ENCODE results near the gene DNAH17. TPM values are rescaled to one million over a fixed set of nuclear protein-coding genes. Genes with fewer than 3 reads are reported as not detected.

DNAH17 gene
- total and polyA plus RNA-seq, 2 of the 13 experiments (the other 11 are each of a cell fraction or from before 2014, with no cell fraction given) = 0.86 to 1.6 TPM

- TF ChIP-seq, protein P1, sequence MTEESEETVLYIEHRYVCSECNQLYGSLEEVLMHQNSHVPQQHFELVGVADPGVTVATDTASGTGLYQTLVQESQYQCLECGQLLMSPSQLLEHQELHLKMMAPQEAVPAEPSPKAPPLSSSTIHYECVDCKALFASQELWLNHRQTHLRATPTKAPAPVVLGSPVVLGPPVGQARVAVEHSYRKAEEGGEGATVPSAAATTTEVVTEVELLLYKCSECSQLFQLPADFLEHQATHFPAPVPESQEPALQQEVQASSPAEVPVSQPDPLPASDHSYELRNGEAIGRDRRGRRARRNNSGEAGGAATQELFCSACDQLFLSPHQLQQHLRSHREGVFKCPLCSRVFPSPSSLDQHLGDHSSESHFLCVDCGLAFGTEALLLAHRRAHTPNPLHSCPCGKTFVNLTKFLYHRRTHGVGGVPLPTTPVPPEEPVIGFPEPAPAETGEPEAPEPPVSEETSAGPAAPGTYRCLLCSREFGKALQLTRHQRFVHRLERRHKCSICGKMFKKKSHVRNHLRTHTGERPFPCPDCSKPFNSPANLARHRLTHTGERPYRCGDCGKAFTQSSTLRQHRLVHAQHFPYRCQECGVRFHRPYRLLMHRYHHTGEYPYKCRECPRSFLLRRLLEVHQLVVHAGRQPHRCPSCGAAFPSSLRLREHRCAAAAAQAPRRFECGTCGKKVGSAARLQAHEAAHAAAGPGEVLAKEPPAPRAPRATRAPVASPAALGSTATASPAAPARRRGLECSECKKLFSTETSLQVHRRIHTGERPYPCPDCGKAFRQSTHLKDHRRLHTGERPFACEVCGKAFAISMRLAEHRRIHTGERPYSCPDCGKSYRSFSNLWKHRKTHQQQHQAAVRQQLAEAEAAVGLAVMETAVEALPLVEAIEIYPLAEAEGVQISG (CRISPR knock-in tag; IDR thresholded peaks at IDR 0.05) = peak; percentile 35; the same call in 1 of the 2 replicates
- TF ChIP-seq ZNF790 (CRISPR knock-in tag; IDR thresholded peaks at IDR 0.05; ENCODE audit: borderline replicate concordance) (0 out of 2 replicates have a peak, but pooled peaks have one; percentile 48), ZBTB20 (CRISPR knock-in tag; IDR thresholded peaks at IDR 0.05; ENCODE audit: borderline replicate concordance, low read depth) (0 out of 2 replicates have a peak, but pooled peaks have one; percentile 29), ZNF788 (CRISPR knock-in tag; IDR thresholded peaks at IDR 0.05; ENCODE audit: borderline replicate concordance) (no peak), ZNF503 (CRISPR knock-in tag; IDR thresholded peaks at IDR 0.05) (no peak; the same call in 1 of the 2 replicates), YY1 (IDR thresholded peaks at IDR 0.05; ENCODE audit: insufficient read depth, insufficient replicate concordance, low read depth, low read length) (no peak), ZSCAN22 (CRISPR knock-in tag; IDR thresholded peaks at IDR 0.05) (no peak), ATF7 (IDR thresholded peaks at IDR 0.05) (no peak), ATF7 (CRISPR knock-in tag; IDR thresholded peaks at IDR 0.05) (no peak), RCOR2 (CRISPR knock-in tag; IDR thresholded peaks at IDR 0.05) (no peak), REXO4 (CRISPR knock-in tag; IDR thresholded peaks at IDR 0.05; ENCODE audit: borderline replicate concordance) (no peak), ZFX (CRISPR knock-in tag; IDR thresholded peaks at IDR 0.05; ENCODE audit: low read depth) (no peak), TRIM24 (CRISPR knock-in tag; IDR thresholded peaks at IDR 0.05) (no peak), PCBP2 (optimal IDR thresholded peaks at IDR 0.05; ENCODE audit: low read depth, low read length, poor library complexity, severe bottlenecking) (no peak)
- TF ChIP-seq, protein P2, sequence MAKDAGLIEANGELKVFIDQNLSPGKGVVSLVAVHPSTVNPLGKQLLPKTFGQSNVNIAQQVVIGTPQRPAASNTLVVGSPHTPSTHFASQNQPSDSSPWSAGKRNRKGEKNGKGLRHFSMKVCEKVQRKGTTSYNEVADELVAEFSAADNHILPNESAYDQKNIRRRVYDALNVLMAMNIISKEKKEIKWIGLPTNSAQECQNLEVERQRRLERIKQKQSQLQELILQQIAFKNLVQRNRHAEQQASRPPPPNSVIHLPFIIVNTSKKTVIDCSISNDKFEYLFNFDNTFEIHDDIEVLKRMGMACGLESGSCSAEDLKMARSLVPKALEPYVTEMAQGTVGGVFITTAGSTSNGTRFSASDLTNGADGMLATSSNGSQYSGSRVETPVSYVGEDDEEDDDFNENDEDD (CRISPR knock-in tag; IDR thresholded peaks at IDR 0.05; ENCODE audit: borderline replicate concordance) = peak; percentile 56; the same call in 1 of the 2 replicates
- TF ChIP-seq, protein P3, sequence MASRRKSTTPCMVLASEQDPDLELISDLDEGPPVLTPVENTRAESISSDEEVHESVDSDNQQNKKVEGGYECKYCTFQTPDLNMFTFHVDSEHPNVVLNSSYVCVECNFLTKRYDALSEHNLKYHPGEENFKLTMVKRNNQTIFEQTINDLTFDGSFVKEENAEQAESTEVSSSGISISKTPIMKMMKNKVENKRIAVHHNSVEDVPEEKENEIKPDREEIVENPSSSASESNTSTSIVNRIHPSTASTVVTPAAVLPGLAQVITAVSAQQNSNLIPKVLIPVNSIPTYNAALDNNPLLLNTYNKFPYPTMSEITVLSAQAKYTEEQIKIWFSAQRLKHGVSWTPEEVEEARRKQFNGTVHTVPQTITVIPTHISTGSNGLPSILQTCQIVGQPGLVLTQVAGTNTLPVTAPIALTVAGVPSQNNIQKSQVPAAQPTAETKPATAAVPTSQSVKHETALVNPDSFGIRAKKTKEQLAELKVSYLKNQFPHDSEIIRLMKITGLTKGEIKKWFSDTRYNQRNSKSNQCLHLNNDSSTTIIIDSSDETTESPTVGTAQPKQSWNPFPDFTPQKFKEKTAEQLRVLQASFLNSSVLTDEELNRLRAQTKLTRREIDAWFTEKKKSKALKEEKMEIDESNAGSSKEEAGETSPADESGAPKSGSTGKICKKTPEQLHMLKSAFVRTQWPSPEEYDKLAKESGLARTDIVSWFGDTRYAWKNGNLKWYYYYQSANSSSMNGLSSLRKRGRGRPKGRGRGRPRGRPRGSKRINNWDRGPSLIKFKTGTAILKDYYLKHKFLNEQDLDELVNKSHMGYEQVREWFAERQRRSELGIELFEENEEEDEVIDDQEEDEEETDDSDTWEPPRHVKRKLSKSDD (CRISPR knock-in tag; IDR thresholded peaks at IDR 0.05; ENCODE audit: low read depth) = 0 out of 2 replicates have a peak, but pooled peaks have one; percentile 36
These were observed 201.6 kb downstream of the DNAH17 start (continued) for GRCh38 chr17:78375401-78376151.

Measured in HepG2 (cell line).